H9 (cell line): ENCODE data around the gene HPS3. TPM values are rescaled to one million over a fixed set of nuclear protein-coding genes. Genes with fewer than 3 reads are reported as not detected.

ENCODE experiments used
- DNase-seq: peaks from one replicate; pipeline ENCODE4 v3.0.0-alpha.2; 2017
- H2AFZ ChIP-seq: one replicate; pipeline ENCODE4 v1.6.1; 2013; ENCODE audit warnings: mild to moderate bottlenecking, low read length, control low read depth, moderate library complexity
- H2AK5ac ChIP-seq: 2 replicates; pipeline ENCODE4 v1.6.1; 2013; ENCODE audit warnings: low read length, control low read depth, mixed read lengths; ENCODE audit not compliant: insufficient read length
- H2BK120ac ChIP-seq: one replicate; pipeline ENCODE4 v1.6.1; 2013; ENCODE audit warnings: low read depth, mild to moderate bottlenecking, low read length, control low read depth, inconsistent platforms; ENCODE audit not compliant: poor library complexity, severe bottlenecking
- H2BK12ac ChIP-seq: 2 replicates; pipeline ENCODE4 v1.6.1; 2013; ENCODE audit warnings: low read length, control low read depth, mixed read lengths, low read depth; ENCODE audit not compliant: insufficient read length
- H2BK15ac ChIP-seq: 2 replicates; pipeline ENCODE4 v1.6.1; 2013; ENCODE audit warnings: low read depth, low read length, control low read depth
- H2BK20ac ChIP-seq: one replicate; pipeline ENCODE4 v1.6.1; 2013; ENCODE audit warnings: low read depth, mild to moderate bottlenecking, low read length, control low read depth, inconsistent platforms; ENCODE audit not compliant: poor library complexity, severe bottlenecking
- H2BK5ac ChIP-seq: 2 replicates; pipeline ENCODE4 v1.6.1; 2013; ENCODE audit warnings: low read length, control low read depth, mixed read lengths; ENCODE audit not compliant: insufficient read length
- H3K14ac ChIP-seq: 2 replicates; pipeline ENCODE4 v1.6.1; 2013; ENCODE audit warnings: low read length, control low read depth; ENCODE audit not compliant: insufficient read depth
- H3K18ac ChIP-seq: 2 replicates; pipeline ENCODE4 v1.6.1; 2013; ENCODE audit warnings: low read depth, mild to moderate bottlenecking, mixed read lengths, low read length, control low read depth; ENCODE audit not compliant: insufficient read length
- H3K23ac ChIP-seq: 2 replicates; pipeline ENCODE4 v1.6.1; 2013; ENCODE audit warnings: low read length, control low read depth, mixed read lengths, low read depth; ENCODE audit not compliant: insufficient read length
- H3K23me2 ChIP-seq: 2 replicates; pipeline ENCODE4 v1.6.1; 2013; ENCODE audit warnings: low read depth, mild to moderate bottlenecking, mixed read lengths, low read length, control low read depth; ENCODE audit not compliant: insufficient read length, poor library complexity, severe bottlenecking
- H3K27ac ChIP-seq: 2 replicates; pipeline ENCODE4 v1.5.1; 2013; ENCODE audit warnings: low read length, control low read depth, mixed read lengths, low read depth; ENCODE audit not compliant: insufficient read length
- H3K27me3 ChIP-seq: 2 replicates; pipeline ENCODE4 v1.6.1; 2013; ENCODE audit warnings: low read length, control low read depth, inconsistent platforms; ENCODE audit not compliant: insufficient read depth
- H3K4ac ChIP-seq: 2 replicates; pipeline ENCODE4 v1.6.1; 2013; ENCODE audit warnings: low read depth, mild to moderate bottlenecking, control low read depth, inconsistent platforms, low read length, moderate library complexity
- H3K4me1 ChIP-seq: 2 replicates; pipeline ENCODE4 v1.6.1; 2013; ENCODE audit warnings: low read length, control low read depth, inconsistent platforms; ENCODE audit not compliant: insufficient read depth
- H3K4me2 ChIP-seq: 2 replicates; pipeline ENCODE4 v1.6.1; 2013; ENCODE audit warnings: low read length, control low read depth, mixed read lengths; ENCODE audit not compliant: insufficient read length, insufficient read depth
- H3K56ac ChIP-seq: 2 replicates; pipeline ENCODE4 v1.6.1; 2013; ENCODE audit warnings: low read depth, mild to moderate bottlenecking, mixed read lengths, low read length, control low read depth; ENCODE audit not compliant: insufficient read length
- H3K79me1 ChIP-seq: 2 replicates; pipeline ENCODE4 v1.6.1; 2013; ENCODE audit warnings: low read depth, mild to moderate bottlenecking, moderate library complexity, low read length, control low read depth, inconsistent platforms; ENCODE audit not compliant: insufficient read depth, poor library complexity, severe bottlenecking
- H3K79me2 ChIP-seq: 2 replicates; pipeline ENCODE4 v1.6.1; 2013; ENCODE audit warnings: low read length, control low read depth, inconsistent platforms; ENCODE audit not compliant: insufficient read depth
- H3K9ac ChIP-seq: 2 replicates; pipeline ENCODE4 v1.6.1; 2013; ENCODE audit warnings: low read length, control low read depth, mixed read lengths; ENCODE audit not compliant: insufficient read length; ENCODE audit errors: extremely low read depth
- H3K9me3 ChIP-seq: one replicate; pipeline ENCODE4 v1.6.1; 2013; ENCODE audit warnings: low read depth, low read length, inconsistent platforms; ENCODE audit not compliant: control insufficient read depth
- H3T11ph ChIP-seq: one replicate; pipeline ENCODE4 v1.6.1; 2013; ENCODE audit warnings: mild to moderate bottlenecking, low read length, control low read depth, inconsistent platforms
- H4K20me1 ChIP-seq: one replicate; pipeline ENCODE4 v1.6.1; 2013; ENCODE audit not compliant: control insufficient read depth, insufficient read length, insufficient read depth
- H4K5ac ChIP-seq: 2 replicates; pipeline ENCODE4 v1.6.1; 2013; ENCODE audit warnings: low read depth, mild to moderate bottlenecking, mixed read lengths, low read length, control low read depth; ENCODE audit not compliant: insufficient read length
- H4K8ac ChIP-seq: replicated peaks from 2 replicates; pipeline ENCODE4 v1.6.1; 2013; ENCODE audit warnings: low read length, control low read depth, mixed read lengths, low read depth; ENCODE audit not compliant: insufficient read length
- H4K91ac ChIP-seq: 2 replicates; pipeline ENCODE4 v1.6.1; 2013; ENCODE audit warnings: low read depth, mild to moderate bottlenecking, moderate library complexity, mixed read lengths, low read length, control low read depth; ENCODE audit not compliant: insufficient read length
- H3K27ac Mint-ChIP-seq, 3 experiments: 2 replicates in 2 of 3; 3 replicates in 1 of 3; pipeline ENCODE4 v1.8.0; 2020 to 2021; ENCODE audit warnings: mixed read lengths in 3 of 3, mild to moderate bottlenecking in 1 of 3, moderate library complexity in 1 of 3
- H3K27me3 Mint-ChIP-seq: 2 replicates; pipeline ENCODE4 v1.8.0; 2021; ENCODE audit warnings: low read depth, mild to moderate bottlenecking, moderate library complexity, mixed read lengths
- H3K36me3 Mint-ChIP-seq, 3 experiments: 2 replicates in 2 of 3; 3 replicates in 1 of 3; pipeline ENCODE4 v1.8.0; 2020 to 2021; ENCODE audit warnings: low read depth in 3 of 3, mixed read lengths in 3 of 3; ENCODE audit not compliant: insufficient read depth in 1 of 3
- H3K4me1 Mint-ChIP-seq, 2 experiments: 2 replicates each; pipeline ENCODE4 v1.8.0; 2020; ENCODE audit warnings: mixed read lengths in 2 of 2
- H3K4me3 Mint-ChIP-seq, 2 experiments: 2 replicates in 1 of 2; 3 replicates in 1 of 2; pipeline ENCODE4 v1.8.0; 2020 to 2021; ENCODE audit warnings: mild to moderate bottlenecking in 2 of 2, mixed read lengths in 2 of 2, moderate library complexity in 1 of 2
- H3K9me3 Mint-ChIP-seq, 2 experiments: 2 replicates in 1 of 2; 3 replicates in 1 of 2; pipeline ENCODE4 v1.8.0; 2020; ENCODE audit warnings: mild to moderate bottlenecking in 2 of 2, mixed read lengths in 2 of 2, moderate library complexity in 1 of 2
- WGBS: extraction: QIAGEN DNeasy Blood & Tissue Kit; methylation state at CpG from one replicate; pipeline ENCODE4 v1.1.7; 2013; ENCODE audit warnings: missing lambda C conversion rate, low lambda C conversion rate, mixed read lengths; ENCODE audit not compliant: insufficient read length; ENCODE audit errors: extremely low coverage; 5-methylcytosine and 5-hydroxymethylcytosine counted together
- total RNA-seq: library from RNA; stranded (reverse); gene quantifications from 2 replicates; pipeline ENCODE4 v1.2.1, GENCODE V29; 2021
- TF ChIP-seq, protein P1 (sequence below): fragments of 200-600 bp; sonication (generic); conservative IDR thresholded peaks from 3 replicates; pipeline ENCODE4 v1.8.0; 2021; ENCODE audit warnings: antibody characterized with exemption, mild to moderate bottlenecking

The HPS3 gene
- total RNA-seq, 1 experiment from 2014 or later, result 46.5 TPM

GRCh38 chr3:149091983-149092382 is 37.5 kb upstream of the HPS3 start:
- Histone ChIP-seq H2BK5ac (no peak overlapping the region), H3K79me1 (no peaks in the 10 kb centered on the region), H3K14ac (no peak overlapping the region), H3K9me3 (no peaks in the 10 kb centered on the region), H3T11ph (no peak overlapping the region), H3K56ac (no peak overlapping the region), H3K18ac (no peak overlapping the region), H2BK12ac (no peak overlapping the region), H3K4me2 (no peak overlapping the region), H3K9ac (no peak overlapping the region), H3K23ac (no peak overlapping the region), H4K8ac (no peak overlapping the region), H3K4ac (no peak overlapping the region), H2BK120ac (no peak overlapping the region), H3K4me1 (no peaks in the 10 kb centered on the region), H4K20me1 (no peaks in the 10 kb centered on the region), H4K5ac (no peak overlapping the region), H3K23me2 (no peaks in the 10 kb centered on the region), H2AFZ (no peak overlapping the region), H3K79me2 (no peaks in the 10 kb centered on the region), H2AK5ac (no peak overlapping the region), H3K27ac (no peak overlapping the region), H3K27me3 (no peaks in the 10 kb centered on the region; the same call in 1 of the 2 replicates), H2BK15ac (no peak overlapping the region), H4K91ac (no peak overlapping the region), H2BK20ac (no peak overlapping the region)
- Mint-ChIP-seq H3K9me3 (peaks cover 2 to 4% of the 10 kb centered on the region in 2 experiments), H3K27ac (no peak overlapping the region), H3K27me3 (peaks cover 24% of the 10 kb centered on the region), H3K4me1 (no peaks in the 10 kb centered on the region), H3K4me3 (no peak overlapping the region), H3K36me3 (peaks cover 1 to 5% (median 3%) of the 10 kb centered on the region in 3 experiments; a peak in 5 of 7 replicates)
- TF ChIP-seq, protein P1, sequence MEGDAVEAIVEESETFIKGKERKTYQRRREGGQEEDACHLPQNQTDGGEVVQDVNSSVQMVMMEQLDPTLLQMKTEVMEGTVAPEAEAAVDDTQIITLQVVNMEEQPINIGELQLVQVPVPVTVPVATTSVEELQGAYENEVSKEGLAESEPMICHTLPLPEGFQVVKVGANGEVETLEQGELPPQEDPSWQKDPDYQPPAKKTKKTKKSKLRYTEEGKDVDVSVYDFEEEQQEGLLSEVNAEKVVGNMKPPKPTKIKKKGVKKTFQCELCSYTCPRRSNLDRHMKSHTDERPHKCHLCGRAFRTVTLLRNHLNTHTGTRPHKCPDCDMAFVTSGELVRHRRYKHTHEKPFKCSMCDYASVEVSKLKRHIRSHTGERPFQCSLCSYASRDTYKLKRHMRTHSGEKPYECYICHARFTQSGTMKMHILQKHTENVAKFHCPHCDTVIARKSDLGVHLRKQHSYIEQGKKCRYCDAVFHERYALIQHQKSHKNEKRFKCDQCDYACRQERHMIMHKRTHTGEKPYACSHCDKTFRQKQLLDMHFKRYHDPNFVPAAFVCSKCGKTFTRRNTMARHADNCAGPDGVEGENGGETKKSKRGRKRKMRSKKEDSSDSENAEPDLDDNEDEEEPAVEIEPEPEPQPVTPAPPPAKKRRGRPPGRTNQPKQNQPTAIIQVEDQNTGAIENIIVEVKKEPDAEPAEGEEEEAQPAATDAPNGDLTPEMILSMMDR, result no peak
- WGBS, result no CpG with 5 or more reads among the region's 4 CpGs
- DNase-seq, result no peak
